ENCODE data around the gene SCGB3A1. TPM values are rescaled to one million over a fixed set of nuclear protein-coding genes. Genes with fewer than 3 reads are reported as not detected.

SCGB3A1 gene
- total and polyA plus RNA-seq, 8 donors: 3.7 to 785 (median 35.3) TPM; not detected in 5

GRCh38 chr5:180613188-180613813 lies 22.0 kb upstream of the SCGB3A1 start:
- no peak overlapping the region for H3K4me3 ChIP-seq
- no peak for DNase-seq
- peaks cover 0 to 17% (median under 1%) of the 10 kb centered on the region in 3 donors for H3K27me3 ChIP-seq
- H3K9me3 ChIP-seq: no peaks in the 10 kb centered on the region
- peaks cover 0 to under 1% (median 0%) of the 10 kb centered on the region in 4 donors for H3K4me1 ChIP-seq
- H3K36me3 ChIP-seq: no peaks in the 10 kb centered on the region
- intact Hi-C loops (cut with DNase I; ENCODE audit: low total_unique reads): no loop called here
- H3K27ac ChIP-seq: no peak overlapping the region
- TF ChIP-seq POLR2AphosphoS5 (IDR thresholded peaks at IDR 0.05): no peak
- WGBS, 5 donors: 76 to 80% (median 79%) methylated on average over 16 to 19 of the region's 19 CpGs

- no peak for DNase-seq
- intact Hi-C loops (cut with DNase I; ENCODE audit: low total_unique reads): no loop called here
- Histone ChIP-seq H3K36me3 (no peaks in the 10 kb centered on the region), H3K9me3 (no peaks in the 10 kb centered on the region), H3K27ac (no peak overlapping the region), H3K4me3 (no peak overlapping the region), H3K27me3 (peaks cover 0 to 16% (median 0%) of the 10 kb centered on the region in 3 donors), H3K4me1 (no peaks in the 10 kb centered on the region)
- WGBS, 5 donors: 73 to 86% (median 82%) methylated on average over 11 to 15 of the region's 15 CpGs
- TF ChIP-seq CTCF (IDR thresholded peaks at IDR 0.05): no peak
- no peak for TF ChIP-seq POLR2A (IDR thresholded peaks at IDR 0.05)
- TF ChIP-seq POLR2AphosphoS5 (IDR thresholded peaks at IDR 0.05): no peak
- TF ChIP-seq EP300 (IDR thresholded peaks at IDR 0.05): no peak
Observed at GRCh38 chr5:180612683-180613082, 21.4 kb upstream of the SCGB3A1 start.

- Histone ChIP-seq H3K27me3 (peaks cover 0 to 9% (median 0%) of the 10 kb centered on the region in 3 donors), H3K4me1 (no peaks in the 10 kb centered on the region), H3K9me3 (no peaks in the 10 kb centered on the region), H3K36me3 (no peaks in the 10 kb centered on the region), H3K4me3 (no peak overlapping the region), H3K27ac (no peak overlapping the region)
- TF ChIP-seq POLR2A (IDR thresholded peaks at IDR 0.05) (no peak), CTCF (IDR thresholded peaks at IDR 0.05) (no peak), EP300 (IDR thresholded peaks at IDR 0.05) (no peak), POLR2AphosphoS5 (IDR thresholded peaks at IDR 0.05) (no peak)
- DNase-seq: no peak
- intact Hi-C loops (cut with DNase I; ENCODE audit: low total_unique reads): no loop called here
- WGBS, 5 donors: 70 to 85% (median 76%) methylated on average over 19 to 30 of the region's 30 CpGs
Observed at GRCh38 chr5:180611140-180611850, 20.0 kb upstream of the SCGB3A1 start.

- H3K27ac ChIP-seq: no peak overlapping the region
- WGBS, 5 donors: 77 to 87% (median 82%) methylated on average over 11 to 23 of the region's 23 CpGs
- H3K27me3 ChIP-seq: peaks cover 0 to 5% (median 0%) of the 10 kb centered on the region in 3 donors
- H3K4me3 ChIP-seq: no peak overlapping the region
- intact Hi-C loops (cut with DNase I; ENCODE audit: low total_unique reads): no loop called here
- H3K9me3 ChIP-seq: no peaks in the 10 kb centered on the region
- DNase-seq: no peak
- TF ChIP-seq EP300 (IDR thresholded peaks at IDR 0.05): no peak
- no peak for TF ChIP-seq POLR2AphosphoS5 (IDR thresholded peaks at IDR 0.05)
- TF ChIP-seq POLR2A (IDR thresholded peaks at IDR 0.05): no peak
- TF ChIP-seq CTCF (IDR thresholded peaks at IDR 0.05): no peak
- no peaks in the 10 kb centered on the region for H3K4me1 ChIP-seq
- H3K36me3 ChIP-seq: no peaks in the 10 kb centered on the region
Observed at GRCh38 chr5:180609817-180610550, 18.7 kb upstream of the SCGB3A1 start.

Data from stomach (tissue), 9 donors.